Peyer's patch (tissue), 4 donors: ENCODE data around the gene DBNDD2. TPM values are rescaled to one million over a fixed set of nuclear protein-coding genes. Genes with fewer than 3 reads are reported as not detected.

Source experiments
- DNase-seq, 3 donors: peaks; one replicate each; pipeline ENCODE4 v3.0.0-alpha.2; 2017 to 2019
- H3K27ac ChIP-seq, 4 donors: fragments of 200-600 bp; sonication (generic); one replicate each; pipeline ENCODE4 v1.5.1; 2016 to 2019
- H3K27me3 ChIP-seq, 2 donors: fragments of 200-600 bp; sonication (generic); one replicate each; pipeline ENCODE4 v1.5.1; 2019
- H3K36me3 ChIP-seq, 3 donors: fragments of 200-600 bp; sonication (generic); one replicate each; pipeline ENCODE4 v1.5.1; 2016 to 2019
- H3K4me1 ChIP-seq, 4 donors: fragments of 200-600 bp; sonication (generic); one replicate each; pipeline ENCODE4 v1.5.1; 2016 to 2019
- H3K4me3 ChIP-seq, 4 donors: fragments of 200-600 bp; sonication (generic); 1 replicate in 3 of 4; 2 replicates in 1 of 4; pipeline ENCODE4 v1.5.1; 2016 to 2019; ENCODE audit warnings: mild to moderate bottlenecking in 1 of 4
- H3K9me3 ChIP-seq, 4 donors: fragments of 200-600 bp; sonication (generic); one replicate each; pipeline ENCODE4 v1.5.1; 2016 to 2019; ENCODE audit warnings: mild to moderate bottlenecking in 1 of 4
- CTCF ChIP-seq, 6 experiments: fragments of 450-650 bp in 4 of 6; fragments of 200-600 bp in 2 of 6; sonication (generic) in 1 of 6; IDR thresholded peaks; one replicate each; pipeline ENCODE4 v1.5.1; 2017 to 2019; ENCODE audit warnings: antibody characterized with exemption in 6 of 6, mild to moderate bottlenecking in 3 of 6, moderate library complexity in 1 of 6
- POLR2A ChIP-seq, 2 donors: fragments of 450-650 bp; IDR thresholded peaks; one replicate each; pipeline ENCODE4 v1.5.1; 2017; ENCODE audit warnings: antibody characterized with exemption in 2 of 2, mild to moderate bottlenecking in 2 of 2, moderate library complexity in 2 of 2
- total RNA-seq, 4 donors: library from RNA; depleted of rRNA; stranded (reverse); fragments of >200 nt; gene quantifications; one replicate each; pipeline ENCODE4 v1.1.0, GENCODE V29; 2016

Gene DBNDD2
- total RNA-seq, 4 donors from 2014 or later, result 62.7 to 75.2 (median 68.0) TPM

- Histone ChIP-seq H3K4me3 (peak overlapping the region; percentile 37 to 58 (median 47)), H3K27ac (peak overlapping the region; percentile 54 to 82 (median 80)), H3K27me3 (no peaks in the 10 kb centered on the region), H3K4me1 (peaks cover 0 to 15% (median 12%) of the 10 kb centered on the region in 4 donors), H3K9me3 (no peaks in the 10 kb centered on the region), H3K36me3 (peaks cover 0 to 7% (median 0%) of the 10 kb centered on the region in 3 donors)
- TF ChIP-seq POLR2A (IDR thresholded peaks at IDR 0.05), result peak in 1 of 2 donors; percentile 25
- peak; percentile 80 to 97 (median 94) for TF ChIP-seq CTCF (IDR thresholded peaks at IDR 0.05)
- DNase-seq, result peak; percentile 83 to 95 (median 94)
Observed at GRCh38 chr20:45373353-45374100, 34.6 kb upstream of the DBNDD2 start.

- no peak for DNase-seq
- no peaks in the 10 kb centered on the region for H3K9me3 ChIP-seq
- H3K4me1 ChIP-seq, result peaks cover 0 to 12% (median 9%) of the 10 kb centered on the region in 4 donors
- TF ChIP-seq POLR2A (IDR thresholded peaks at IDR 0.05) (no peak), CTCF (IDR thresholded peaks at IDR 0.05) (no peak)
- no peaks in the 10 kb centered on the region for H3K27me3 ChIP-seq
- H3K4me3 ChIP-seq, result peak overlapping the region; percentile 37 to 58 (median 47)
- peaks cover 0 to 4% (median 0%) of the 10 kb centered on the region in 3 donors for H3K36me3 ChIP-seq
- peak overlapping the region; percentile 54 to 82 (median 80) for H3K27ac ChIP-seq
Observed at GRCh38 chr20:45374101-45374467, 34.0 kb upstream of the DBNDD2 start.

DNA sequence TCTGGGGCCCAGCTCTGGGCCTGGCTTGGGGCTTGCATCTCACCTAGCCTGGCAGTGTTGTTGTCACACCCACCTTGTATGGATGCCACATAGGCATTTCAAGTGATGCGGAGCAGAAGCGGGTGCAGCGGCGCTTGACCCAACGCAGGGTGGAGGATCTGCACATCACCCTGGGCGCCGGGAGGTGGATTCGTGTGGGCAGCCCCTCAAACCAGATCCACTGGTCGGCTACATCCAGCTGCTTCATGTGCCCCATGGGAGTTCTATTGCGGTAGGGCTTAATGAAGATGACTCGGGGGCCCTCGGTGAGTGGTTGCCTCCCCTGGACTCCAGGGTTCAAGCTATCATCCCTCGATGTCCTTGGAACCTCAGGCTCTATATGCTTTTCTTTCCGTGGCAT, 33.1 kb upstream of the DBNDD2 start:
- TF ChIP-seq POLR2A (IDR thresholded peaks at IDR 0.05) (no peak), CTCF (IDR thresholded peaks at IDR 0.05) (no peak)
- H3K4me1 ChIP-seq, result peaks cover 0 to 12% (median 8%) of the 10 kb centered on the region in 4 donors

GRCh38 chr20:45377269-45377668, 30.8 kb upstream of the DBNDD2 start:
- Histone ChIP-seq H3K9me3 (no peaks in the 10 kb centered on the region), H3K36me3 (peaks cover 0 to 4% (median 0%) of the 10 kb centered on the region in 3 donors), H3K27ac (no peak overlapping the region), H3K27me3 (no peaks in the 10 kb centered on the region), H3K4me1 (peaks cover 0 to 10% (median 8%) of the 10 kb centered on the region in 4 donors), H3K4me3 (no peak overlapping the region)
- no peak for DNase-seq
- TF ChIP-seq CTCF (IDR thresholded peaks at IDR 0.05), result no peak
- TF ChIP-seq POLR2A (IDR thresholded peaks at IDR 0.05), result no peak

More for the DNA sequence above, 33.1 kb upstream of the DBNDD2 start:
- Histone ChIP-seq H3K36me3 (peaks cover 0 to 4% (median 0%) of the 10 kb centered on the region in 3 donors), H3K4me3 (no peak overlapping the region), H3K9me3 (no peaks in the 10 kb centered on the region), H3K27me3 (no peaks in the 10 kb centered on the region), H3K27ac (no peak overlapping the region)
- no peak for DNase-seq

DNA sequence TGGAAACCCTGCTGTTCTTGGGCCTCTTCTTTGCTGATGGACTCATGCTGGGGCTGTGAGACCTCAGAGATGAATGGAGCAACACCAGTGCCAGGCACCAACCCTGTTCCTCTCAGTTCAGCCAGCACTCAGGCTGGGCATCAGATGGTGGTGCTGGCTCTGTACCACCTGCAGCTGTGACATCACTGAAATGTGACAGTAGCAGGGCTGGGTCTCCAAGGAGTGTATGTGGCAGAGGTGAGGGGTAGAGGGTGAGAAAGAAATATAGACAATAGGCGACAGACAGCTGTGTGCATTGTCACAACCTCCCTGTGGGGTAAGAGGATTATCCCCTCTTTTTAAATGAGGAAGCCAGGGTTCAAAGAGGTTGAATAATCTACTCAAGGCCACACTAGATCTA, 29.9 kb upstream of the DBNDD2 start, which contains the start of gene TP53TG5:
TP53TG5 (minus strand) TSS at position 135 of the 400 bp plus-strand sequence; CDS start at position 46, 89 bp downstream.
- H3K4me1 ChIP-seq, result peaks cover 0 to 3% (median 2%) of the 10 kb centered on the region in 4 donors
- no peaks in the 10 kb centered on the region for H3K9me3 ChIP-seq
- no peak for DNase-seq
- TF ChIP-seq POLR2A (IDR thresholded peaks at IDR 0.05), result no peak
- no peak for TF ChIP-seq CTCF (IDR thresholded peaks at IDR 0.05)
- no peak within 1 kb of the TSS for H3K27ac ChIP-seq
- H3K36me3 ChIP-seq, result peaks cover 0 to 4% (median 0%) of the 10 kb centered on the region in 3 donors
- no peaks in the 10 kb centered on the region for H3K27me3 ChIP-seq
- no peak within 1 kb of the TSS for H3K4me3 ChIP-seq
